Cardiac fibroblast (primary cell): ENCODE results near the gene MSRB2.

Experiments
- DNase-seq, 2 donors: peaks; one replicate each; pipeline versions ENCODE4 v3.0.0 to v3.0.0-alpha.2; 2010; ENCODE audit warnings: low read depth in 2 of 2
- H3K4me3 ChIP-seq, 2 donors: replicated peaks in 1 of 2; 1 replicate in 1 of 2; 2 replicates in 1 of 2; pipeline ENCODE4 v1.5.1; 2011; ENCODE audit warnings: low read depth in 2 of 2, low read length in 2 of 2, mild to moderate bottlenecking in 2 of 2, moderate library complexity in 1 of 2
- TF ChIP-seq, protein P1 (sequence below): IDR thresholded peaks from one replicate; pipeline ENCODE4 v1.5.1; 2011; ENCODE audit warnings: low read depth, mild to moderate bottlenecking, low read length, inconsistent platforms

The MSRB2 gene

DNA sequence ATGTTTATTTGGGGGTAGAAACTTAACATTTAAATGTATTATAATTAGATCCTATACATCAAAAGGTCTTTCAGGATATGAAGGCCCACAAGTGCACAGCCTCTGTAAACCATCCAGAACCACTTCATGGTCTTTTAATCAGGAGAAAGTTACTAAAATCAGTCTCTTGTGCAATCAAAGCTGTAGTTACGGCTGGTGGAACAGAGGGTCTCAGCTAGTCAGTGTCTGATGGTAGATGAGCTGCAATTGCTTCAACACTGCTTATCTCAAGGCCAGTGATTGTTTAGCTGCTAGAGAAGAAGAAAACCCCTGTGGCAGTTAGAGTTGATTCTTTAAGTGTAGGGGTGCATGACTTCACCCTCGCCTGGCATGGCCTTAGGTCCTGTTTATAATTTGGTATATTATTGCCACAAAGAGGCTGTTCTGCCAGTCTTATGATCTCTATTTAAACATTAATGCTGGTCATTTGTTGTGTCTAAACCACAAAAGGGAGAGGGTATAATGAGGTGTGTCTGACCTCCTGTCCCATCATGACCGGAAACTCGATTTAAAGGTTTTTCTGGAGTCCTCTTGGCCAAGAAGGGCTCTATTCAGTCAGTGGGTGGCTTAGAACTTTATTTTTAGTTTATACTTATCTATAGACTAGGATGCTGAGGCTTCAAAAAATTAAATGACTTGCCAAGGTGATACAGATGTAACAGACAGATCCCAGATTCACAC, 21.3 kb downstream of the MSRB2 start:
- no peak for DNase-seq
- TF ChIP-seq, protein P1, sequence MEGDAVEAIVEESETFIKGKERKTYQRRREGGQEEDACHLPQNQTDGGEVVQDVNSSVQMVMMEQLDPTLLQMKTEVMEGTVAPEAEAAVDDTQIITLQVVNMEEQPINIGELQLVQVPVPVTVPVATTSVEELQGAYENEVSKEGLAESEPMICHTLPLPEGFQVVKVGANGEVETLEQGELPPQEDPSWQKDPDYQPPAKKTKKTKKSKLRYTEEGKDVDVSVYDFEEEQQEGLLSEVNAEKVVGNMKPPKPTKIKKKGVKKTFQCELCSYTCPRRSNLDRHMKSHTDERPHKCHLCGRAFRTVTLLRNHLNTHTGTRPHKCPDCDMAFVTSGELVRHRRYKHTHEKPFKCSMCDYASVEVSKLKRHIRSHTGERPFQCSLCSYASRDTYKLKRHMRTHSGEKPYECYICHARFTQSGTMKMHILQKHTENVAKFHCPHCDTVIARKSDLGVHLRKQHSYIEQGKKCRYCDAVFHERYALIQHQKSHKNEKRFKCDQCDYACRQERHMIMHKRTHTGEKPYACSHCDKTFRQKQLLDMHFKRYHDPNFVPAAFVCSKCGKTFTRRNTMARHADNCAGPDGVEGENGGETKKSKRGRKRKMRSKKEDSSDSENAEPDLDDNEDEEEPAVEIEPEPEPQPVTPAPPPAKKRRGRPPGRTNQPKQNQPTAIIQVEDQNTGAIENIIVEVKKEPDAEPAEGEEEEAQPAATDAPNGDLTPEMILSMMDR, result no peak
- H3K4me3 ChIP-seq, result no peak overlapping the region

DNA sequence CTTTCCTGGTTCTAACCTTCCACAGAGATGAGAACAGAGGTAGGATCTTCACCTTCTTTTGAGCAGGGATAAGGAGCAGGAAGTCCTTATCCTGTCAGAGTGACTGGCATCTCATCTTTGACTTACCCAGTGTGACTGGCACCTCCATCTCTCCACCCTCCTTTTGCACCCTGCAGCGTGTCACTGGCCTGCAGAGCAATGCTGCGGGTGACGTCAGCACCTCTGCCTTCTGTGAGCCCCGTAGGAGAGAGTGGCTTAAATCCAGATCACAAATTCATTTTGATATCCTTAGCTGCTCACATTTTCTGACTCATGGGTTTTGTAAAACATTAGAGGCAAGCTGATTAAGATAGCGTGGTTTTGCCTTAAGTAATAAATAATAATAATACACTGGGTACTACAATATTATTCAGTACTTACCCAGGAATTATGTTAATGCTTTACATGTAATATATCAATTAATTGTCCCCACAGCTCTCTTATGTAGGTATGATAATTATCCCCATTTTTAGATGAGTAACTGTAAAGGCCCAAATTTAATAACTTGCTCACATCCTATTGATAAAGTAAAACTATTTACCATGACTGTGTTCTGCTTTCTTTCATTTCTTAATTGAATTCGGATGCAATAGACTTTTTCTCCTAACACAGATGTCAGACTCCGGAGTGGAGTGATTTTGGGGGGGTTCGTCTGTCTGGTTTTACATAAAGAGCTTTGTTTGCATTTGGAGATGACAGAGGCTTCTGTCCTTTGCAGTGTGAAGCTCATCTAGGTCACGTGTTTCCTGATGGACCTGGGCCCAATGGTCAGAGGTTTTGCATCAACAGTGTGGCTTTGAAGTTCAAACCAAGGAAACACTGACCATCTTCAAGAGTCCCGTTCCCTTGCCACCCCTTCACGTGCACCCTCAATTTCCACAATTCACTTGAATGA, 24.9 kb downstream of the MSRB2 start:
- TF ChIP-seq, protein P1, result no peak
- no peak for DNase-seq
- no peak overlapping the region for H3K4me3 ChIP-seq

DNA sequence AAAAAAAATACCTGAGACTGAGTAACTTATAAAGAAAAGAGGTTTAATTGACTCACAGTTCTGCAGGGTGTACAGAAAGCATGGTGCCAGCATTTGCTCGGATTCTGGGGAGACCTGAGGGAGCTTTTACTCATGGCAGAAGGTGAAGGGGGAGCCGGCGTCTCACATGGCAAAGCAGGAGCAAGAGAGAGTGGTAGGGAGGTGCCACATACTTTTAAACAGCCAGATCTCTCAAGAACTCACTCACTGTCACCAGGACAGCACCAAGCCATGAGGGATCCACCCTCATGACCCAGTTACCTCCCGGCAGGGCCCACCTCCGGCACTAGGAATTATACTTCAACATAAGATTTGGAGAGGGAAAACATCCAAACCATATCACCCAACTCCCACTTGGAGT, 25.8 kb downstream of the MSRB2 start:
- no peak for DNase-seq
- no peak overlapping the region for H3K4me3 ChIP-seq
- TF ChIP-seq, protein P1, result no peak

DNA sequence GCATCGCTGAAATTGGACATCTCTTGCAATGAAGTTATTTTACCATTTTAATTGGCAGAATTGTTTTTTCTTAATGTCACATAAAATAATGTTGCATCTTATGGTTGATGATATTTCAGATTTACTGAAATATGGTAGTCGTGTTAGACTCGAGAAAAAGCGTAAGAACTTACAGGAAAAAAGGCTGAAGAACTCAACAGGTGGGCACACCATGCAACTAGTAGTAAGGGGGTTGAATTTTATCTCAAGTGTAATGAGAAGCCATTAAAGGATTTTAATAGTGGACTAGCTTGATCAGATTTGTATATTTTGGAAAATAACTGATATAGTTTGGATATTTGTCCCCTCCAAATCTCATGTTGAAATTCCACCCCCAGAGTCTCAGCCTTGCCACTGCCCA, 41.1 kb downstream of the MSRB2 start:
- TF ChIP-seq, protein P1, result no peak
- no peak overlapping the region for H3K4me3 ChIP-seq
- DNase-seq, result no peak

DNA sequence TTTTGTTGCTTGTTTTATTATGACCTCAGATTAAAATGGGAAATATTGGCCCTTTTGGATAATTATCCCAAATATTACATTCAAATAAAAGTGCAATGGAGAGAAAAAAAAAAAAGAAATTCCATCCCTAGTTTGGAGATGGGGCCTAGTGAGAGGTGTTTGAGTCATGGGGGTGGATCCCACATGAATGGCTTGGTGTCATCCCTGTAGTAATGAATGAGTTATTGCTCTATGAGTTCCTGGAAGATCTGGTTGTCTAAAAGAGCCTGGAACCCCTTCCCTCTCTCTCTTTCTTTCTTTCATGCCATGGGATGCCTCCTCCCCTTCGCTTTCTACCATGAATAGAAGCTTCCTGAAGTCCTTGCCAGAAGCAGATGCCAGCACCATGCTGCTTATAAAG, 44.3 kb downstream of the MSRB2 start:
- no peak overlapping the region for H3K4me3 ChIP-seq
- no peak for DNase-seq
- TF ChIP-seq, protein P1, result no peak

DNA sequence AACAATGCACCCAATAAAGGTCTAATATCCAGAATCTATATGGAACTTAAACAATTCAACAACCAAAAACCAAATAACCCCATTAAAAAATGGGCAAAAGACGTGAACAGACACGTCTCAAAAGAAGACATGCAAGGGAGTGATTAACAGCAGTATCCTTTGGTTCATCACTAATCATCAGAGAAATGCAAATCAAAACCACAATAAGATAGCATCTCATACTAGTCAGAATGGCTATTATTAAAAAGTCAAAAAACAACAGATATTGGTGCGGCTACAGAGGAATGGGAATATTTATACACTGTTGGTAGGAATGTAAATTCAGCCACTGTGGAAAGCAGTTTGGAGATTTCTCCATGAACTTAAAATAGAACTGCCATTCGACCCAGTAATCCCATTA, 46.6 kb downstream of the MSRB2 start:
- TF ChIP-seq, protein P1, result no peak
- no peak overlapping the region for H3K4me3 ChIP-seq
- DNase-seq, result no peak
